HG02938 (cell line): Measurements from ENCODE around the gene USH1C.

Experiments
- ATAC-seq: cut with Tn5 transposase; IDR thresholded peaks from one replicate; pipeline ENCODE4 v1.9.1; 2021; ENCODE audit warnings: mild to moderate bottlenecking, moderate library complexity; ENCODE audit not compliant: unreplicated experiment

USH1C gene

DNA sequence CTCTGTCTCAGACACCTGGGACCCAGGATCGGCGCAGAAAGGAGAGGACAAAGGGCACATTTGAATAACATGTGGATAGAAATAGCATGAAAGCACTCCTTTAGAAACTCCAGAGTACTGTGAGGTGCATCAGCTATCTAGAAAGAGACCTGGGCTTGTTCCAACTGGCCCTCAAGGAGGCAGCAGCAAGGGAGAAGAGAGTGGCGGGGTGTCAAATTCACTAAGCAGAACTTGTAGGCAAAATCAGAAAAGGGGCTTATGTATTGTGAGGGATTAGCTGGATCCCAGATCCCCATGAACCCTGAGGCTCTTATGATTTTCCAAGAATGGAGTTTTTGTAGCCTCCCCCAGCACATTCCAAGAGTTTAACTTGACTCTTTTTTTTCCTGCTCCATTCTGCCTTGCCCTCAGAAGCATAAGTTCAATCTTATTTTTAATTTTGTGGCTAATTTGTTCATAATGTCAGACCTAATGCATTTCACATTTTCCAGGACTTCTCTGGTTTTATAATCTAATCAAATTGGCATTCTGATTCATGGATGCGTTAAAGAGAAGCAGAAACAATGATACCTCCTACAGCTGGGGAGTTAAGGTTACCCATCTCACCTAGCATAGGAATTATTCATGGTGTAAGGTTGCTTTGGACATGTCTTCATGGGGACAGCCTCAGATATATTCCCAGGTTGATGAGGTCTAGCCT lies 33.6 kb downstream of the USH1C start:
- no peak for ATAC-seq

DNA sequence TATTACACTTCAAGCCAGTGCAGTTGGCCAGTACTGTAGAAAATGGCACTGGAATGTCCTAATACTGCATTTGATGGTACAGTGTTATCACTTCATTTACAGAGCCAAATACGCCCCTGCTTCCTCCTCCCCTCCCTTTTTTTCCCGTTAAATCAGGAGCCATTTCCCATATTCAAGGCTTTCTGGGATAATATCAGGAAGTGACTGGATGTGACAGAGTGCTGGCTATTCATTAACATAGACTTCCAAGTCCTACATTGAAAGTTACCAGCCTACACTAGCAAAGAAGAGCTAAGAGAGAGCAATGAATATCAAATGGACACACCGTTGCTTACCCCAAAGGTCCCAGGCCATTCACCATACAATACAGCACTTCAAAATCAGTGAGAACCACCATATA lies 35.4 kb downstream of the USH1C start:
- no peak for ATAC-seq

DNA sequence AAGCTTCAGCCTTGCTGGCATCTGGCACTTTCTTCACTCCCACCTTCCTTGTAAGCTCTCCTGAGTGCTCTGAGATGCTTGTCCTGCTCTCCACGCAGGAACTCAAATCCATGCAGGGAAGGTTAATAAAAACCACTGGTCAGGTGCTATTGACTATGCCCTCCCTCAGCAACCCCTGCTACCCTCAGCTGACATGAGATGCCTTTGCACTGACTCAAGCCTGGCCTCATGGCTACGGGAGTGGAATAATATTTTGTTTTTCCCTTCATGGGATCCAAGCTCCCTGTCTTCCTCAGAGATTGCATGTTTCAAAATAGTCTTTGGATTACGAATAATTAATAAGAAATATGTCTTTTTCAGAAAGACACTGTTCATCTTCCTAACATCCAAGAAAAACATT lies 35.9 kb downstream of the USH1C start:
- no peak for ATAC-seq

DNA sequence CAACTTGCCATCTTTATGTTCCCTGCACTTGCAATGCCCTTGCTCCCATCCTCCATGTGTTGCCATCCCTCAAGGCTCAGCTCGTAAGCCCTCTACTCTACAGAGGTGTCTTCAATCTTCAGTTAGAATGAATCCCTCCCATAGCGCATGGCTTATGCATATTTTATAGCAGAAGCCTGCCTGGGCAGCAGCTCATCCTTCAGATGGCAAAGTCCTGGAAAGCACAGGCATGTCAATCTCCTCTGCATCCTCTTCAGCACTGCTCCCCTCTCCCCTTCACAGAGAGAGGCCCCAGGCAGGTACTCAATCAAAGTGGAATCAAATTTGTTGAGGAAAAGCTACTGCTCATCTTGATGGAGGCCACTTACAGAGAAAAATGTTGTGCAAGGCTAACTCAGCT lies 36.4 kb downstream of the USH1C start:
- no peak for ATAC-seq

DNA sequence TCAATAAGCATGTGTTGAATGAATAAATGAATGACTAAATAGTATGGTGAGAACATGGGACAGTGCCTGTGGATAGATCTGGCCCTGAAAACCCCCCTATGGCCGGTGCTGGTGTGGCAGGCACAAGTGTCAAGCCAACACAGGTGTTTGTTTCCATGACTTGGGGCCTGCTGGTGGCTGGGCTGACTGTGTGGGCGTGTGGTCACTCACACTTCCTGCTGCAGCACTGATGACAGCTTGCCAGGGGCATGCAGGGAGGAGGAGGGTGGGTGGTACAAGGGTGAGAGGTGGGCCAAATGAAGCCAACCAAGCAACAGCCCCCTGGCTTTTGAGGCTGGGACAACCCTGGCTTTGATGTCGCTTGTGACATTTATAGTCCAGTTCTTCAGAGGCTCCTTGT lies 37.3 kb downstream of the USH1C start:
- ATAC-seq: peak; percentile 52

DNA sequence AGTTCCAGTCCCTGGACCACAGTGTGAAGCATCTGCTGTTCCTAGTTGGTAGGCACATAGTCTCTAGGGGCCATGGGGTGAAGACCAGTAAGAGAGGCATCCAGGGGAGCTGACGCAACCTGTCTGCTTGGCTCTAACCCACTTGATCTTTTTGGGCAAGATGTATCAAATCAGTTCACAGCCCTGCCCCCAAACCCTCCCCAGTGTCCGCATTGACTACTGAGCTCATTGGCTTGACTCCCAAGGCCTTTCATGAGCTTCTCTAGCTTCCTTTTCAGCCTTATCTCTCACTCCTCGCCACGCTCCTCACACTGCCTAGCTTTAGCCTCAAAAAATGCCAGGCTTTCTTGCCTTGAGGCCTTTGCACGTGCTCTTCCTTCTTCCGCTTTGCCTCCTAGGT lies 37.9 kb downstream of the USH1C start:
- ATAC-seq: no peak

DNA sequence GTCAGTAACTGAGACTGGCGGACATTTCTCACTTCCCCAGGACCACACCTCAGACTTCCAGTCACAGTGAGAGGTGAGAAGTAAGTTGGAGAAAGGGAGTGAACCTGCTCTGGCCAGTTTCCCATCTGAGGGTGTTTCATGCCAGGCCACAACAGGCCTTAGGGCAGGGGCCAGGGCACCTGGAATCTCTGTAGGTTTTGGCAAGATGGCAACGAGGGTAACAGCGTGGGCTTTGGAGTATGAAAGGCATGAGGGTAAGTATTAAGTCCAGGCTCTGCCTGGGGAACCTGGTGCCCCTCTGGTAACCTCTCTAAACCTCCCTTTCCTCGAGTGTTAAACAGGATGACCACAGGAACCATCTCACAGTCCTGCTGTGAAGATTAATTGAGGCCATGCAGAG lies 39.1 kb downstream of the USH1C start:
- ATAC-seq: no peak

DNA sequence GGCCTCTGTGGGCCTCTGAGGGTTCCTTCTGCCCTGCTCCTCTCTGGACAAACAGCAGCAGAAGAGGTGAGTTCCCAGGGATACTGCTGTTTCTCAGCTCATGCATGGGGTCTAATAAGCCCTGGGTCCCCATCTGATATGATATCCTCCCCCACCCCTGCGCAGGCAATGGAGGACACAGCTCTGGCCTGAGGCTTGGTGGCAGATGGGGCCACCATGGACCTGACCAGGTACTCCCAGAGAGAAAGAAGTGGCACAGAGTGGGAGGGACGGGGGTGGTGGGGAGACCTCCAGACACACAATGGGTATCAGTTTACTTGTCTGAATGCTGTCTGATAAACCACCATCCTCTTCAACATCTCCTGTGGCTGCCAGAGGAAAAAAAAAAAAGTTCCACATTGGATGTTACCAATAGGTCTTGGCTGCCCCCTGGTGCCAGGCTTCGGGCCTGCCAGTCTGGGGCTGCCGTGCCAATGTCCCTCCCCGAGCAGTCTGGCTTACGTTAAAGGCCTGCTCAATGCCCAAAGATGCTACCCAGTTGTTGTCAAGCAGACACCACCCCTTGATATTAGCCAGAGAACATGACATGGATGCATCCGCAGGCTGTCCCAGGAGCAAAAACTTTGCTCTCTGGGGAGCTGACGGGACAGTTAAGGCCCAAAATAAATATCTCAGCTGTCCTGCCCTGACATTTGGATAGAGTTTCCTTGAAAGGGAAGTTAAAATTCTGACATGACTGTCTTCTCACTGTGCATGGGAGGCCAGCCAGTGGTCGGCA lies 39.7 kb downstream of the USH1C start:
- no peak for ATAC-seq

DNA sequence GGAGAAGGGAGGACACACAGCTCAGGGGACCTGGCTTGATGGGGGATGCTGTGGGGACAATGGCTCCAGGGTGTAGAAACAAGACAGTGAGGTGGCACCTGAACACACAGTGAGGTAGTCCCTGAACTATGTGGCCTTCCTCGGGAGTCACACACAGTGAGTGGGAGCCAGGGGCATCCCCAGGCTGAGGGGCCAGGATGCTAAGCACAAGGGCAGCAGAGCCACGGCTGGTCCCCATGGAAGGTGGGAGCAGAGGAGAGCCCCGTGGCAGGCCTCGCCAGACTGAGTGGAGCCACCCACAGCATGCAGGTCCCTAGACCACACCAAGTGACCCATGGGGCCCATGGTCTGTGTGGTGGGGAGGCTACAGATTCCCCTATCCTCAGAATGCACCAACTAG lies 41.6 kb downstream of the USH1C start:
- ATAC-seq: no peak

DNA sequence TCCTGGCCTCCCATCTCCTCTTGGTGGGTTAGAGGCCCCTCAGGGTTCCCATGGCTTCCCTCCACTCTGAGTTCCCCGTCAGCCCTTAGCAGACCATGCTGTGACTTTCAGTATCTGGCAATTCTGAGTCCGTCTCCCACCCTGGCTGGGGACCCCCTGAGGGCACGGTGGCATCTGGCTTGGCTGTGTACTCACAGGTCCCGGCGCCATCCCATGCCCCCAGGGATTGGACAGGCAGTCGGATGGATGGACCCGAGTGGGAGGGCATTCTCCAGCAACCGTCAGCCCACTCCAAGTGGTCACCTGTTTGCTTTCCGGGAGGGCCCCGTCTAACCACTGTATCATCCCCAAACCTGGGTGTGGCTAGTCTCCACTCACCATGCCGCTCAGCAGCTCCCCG lies 43.5 kb downstream of the USH1C start:
- no peak for ATAC-seq

DNA sequence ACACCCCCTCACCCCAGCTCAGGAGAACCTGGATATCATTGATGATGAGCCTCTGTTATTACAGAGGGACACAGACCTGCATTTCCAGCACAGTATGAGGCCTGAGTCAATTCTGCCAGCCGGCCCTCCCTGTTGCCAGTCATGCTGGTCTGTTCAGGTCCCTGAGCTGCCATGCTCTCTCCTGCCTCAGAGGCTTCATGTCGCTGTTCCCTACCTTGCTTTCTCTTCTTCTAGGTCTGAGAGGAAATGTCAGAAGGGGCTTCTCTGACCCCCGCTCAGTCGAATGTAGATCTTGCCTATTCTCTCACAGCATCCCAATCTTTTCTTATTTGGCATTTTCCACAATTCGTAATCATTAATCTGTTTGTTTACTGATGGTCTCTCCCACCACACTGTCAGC lies 45.7 kb downstream of the USH1C start:
- ATAC-seq: no peak

DNA sequence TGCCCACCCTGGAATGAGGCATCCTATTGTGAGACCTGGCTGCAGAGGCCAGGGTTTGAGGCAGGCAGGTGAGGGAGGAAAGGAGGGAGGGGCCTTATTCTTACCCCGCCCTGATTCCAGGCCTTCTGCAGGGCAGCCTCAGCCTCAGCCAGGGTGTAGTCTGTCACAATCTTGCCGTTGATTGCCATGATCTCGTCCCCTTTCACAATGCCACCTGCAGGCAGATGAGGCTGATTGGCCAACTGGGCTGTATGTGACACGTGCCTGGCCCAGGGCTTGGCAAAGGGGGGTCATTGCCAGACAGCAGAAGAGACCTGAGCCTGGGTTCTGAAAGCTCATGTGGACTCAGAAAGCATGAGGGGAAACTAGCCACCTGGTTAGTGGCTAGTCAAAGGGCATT lies 46.2 kb downstream of the USH1C start:
- no peak for ATAC-seq

DNA sequence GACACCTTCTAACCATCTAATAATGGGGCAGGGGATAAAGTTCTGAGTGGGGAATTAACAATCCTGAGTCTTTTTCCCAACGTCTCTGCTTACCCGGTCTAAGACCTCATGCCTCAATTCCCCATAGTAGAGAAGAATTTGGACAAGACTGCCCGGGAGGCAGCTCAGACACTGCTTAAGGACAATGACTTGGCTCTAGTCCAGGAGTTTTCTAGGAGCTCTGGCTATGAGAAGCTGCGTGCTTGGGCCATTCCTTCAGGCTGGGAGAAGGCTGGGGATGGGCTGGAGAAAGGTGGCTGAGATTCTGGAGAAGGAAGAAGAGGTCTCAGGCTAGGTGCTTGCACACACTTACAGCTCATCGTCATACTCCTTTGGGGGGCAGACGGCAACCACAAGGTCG lies 47.8 kb downstream of the USH1C start:
- ATAC-seq: no peak

DNA sequence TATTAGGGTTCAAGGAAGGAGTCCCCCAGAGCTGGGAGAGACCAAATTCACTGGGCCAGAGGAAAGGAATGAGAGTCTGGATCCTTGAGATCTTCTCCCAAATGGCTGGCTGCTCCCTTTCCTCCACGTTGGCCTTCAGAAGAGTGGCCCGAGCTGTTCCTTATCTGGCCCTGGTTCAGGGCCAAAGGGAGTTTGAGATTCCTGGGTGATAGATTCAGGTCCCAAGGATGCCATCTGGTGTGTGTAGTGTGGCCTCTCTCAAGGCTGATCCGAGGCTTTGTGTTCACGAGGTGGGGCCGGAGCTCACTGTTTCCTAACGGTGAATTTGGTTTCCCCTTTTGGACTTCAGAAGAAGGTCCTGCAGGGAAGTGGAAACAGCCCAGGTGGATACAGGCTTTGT lies 50.2 kb downstream of the USH1C start:
- ATAC-seq: no peak

DNA sequence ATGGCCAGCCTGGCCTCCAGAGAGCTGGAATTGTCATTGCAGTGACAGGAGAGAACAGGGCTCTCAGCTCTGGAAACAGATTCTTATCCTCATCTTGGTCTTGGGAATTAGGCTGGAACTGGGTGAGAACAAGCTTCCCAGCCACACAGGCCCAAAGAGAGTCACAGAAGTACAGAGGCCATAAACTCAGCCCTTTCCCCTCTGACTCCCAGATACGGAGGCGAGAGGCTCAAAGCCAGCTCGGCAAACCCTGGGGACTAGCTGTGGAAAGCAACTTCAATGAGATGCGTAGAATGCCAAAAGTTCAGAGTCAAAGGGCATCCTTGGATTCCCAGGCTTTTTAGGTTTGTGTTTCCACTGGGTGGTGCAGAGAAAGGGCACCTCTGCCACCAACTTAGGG lies 53.3 kb downstream of the USH1C start:
- ATAC-seq: no peak

DNA sequence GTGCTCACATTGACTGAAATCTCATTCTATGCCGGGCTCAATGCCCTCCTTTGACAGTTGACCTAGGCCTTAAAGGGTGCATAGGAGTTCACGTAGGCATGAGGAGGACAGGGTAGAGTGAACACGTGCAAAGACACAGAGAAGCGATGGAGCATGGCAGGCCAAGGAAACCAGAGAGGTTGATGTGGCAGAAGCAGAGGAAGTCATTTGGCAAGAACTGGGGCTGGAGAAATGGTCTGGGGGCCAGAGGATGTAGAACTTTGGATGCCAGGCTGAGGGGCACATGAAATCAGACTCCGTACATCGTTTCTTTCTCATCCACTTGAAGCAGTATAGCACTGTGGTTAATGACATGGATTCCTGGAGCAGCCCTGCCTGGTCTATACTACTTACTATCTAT lies 54.0 kb downstream of the USH1C start:
- no peak for ATAC-seq

DNA sequence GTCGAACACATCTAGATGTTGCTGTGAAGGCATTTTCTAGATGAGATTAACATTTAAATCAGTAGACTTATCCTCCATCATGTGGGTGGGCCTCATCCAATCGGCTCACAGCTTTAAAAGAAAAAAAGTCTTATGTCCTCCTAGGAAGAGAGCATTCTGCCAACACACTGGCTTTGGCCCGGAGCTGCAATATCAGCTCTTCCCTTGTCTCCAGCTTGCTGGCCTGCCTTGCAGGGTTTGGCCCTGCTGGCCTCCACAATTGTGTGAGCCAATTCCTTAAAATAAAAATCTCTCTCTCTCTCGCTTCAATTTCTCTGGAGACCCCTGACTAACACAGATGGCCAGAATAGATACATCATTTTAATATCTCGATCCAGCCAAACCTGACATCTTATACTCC lies 54.5 kb downstream of the USH1C start:
- no peak for ATAC-seq

DNA sequence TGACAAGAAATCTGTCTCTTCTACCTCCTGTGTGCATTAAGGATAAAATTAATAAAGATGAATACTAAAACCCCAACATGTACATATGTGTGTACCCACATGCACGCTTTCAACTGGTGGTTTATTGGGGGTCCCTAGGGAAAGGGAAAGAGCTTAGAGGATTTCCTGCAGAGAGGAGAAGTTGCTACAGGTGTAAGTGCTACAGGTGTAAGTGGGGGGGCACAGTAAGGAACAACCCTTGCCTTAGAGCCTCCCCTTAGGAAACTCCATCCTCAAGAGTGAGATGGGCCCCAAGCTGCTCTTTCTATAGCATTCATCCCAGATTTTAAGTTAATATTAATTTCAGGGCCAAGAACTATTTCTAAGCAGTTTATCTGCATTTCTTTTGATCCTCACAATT lies 55.7 kb downstream of the USH1C start:
- no peak for ATAC-seq

DNA sequence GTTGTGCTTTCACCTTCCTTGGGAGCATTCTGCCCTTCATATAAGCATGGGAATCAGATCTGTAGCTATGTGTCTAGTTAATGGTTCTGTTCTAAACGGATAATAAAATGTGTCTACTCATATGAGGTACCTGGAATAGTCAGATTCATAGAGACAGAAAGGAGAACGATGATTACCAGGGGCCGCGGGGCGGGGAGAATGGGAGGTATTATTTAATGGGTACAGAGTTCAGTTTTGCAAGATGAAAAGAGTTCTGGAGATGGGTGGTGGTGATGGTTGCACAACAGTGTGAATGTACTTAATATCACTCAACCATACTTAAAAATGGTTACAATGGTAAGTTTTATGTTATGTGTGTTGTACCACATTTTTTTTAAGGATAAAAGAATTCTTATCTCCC lies 57.6 kb downstream of the USH1C start:
- ATAC-seq: no peak

DNA sequence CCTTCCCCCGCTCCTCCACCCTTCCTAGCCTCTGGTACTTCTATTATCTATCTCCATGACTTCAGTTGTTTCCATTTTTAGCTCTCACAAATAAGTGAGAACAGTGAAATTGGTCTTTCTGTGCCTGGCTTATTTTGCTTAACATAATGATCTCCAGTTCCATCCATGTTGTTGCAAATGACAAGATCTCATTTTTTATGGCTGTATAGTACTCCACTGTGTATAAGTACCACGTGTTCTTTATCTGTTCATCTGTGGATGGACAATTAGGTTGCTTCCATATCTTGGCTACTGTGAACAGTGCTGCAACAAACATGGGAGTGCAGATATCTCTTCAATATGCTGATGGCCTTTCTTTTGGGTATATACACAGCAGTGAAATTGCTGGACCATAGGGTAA lies 60.7 kb downstream of the USH1C start:
- no peak for ATAC-seq

DNA sequence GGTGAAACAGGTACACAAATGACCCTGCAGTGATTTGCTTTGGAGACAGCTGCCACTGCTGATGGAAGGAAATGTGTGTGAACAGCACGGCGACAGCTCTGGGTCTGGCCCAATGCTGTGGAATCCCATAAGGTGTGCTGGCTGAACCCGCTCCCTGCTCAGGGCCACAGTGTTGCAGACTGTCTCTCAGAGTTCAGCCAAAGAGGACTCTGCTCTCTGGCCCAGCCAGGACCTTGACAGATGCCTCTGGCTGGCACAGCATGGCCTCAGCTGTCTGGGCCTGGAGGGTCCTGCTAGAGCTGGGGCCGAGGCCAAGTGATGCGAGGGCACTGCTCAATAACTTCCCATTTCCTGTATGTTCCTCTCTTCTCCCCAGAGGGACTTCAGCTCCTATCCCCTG lies 62.3 kb downstream of the USH1C start:
- ATAC-seq: no peak

DNA sequence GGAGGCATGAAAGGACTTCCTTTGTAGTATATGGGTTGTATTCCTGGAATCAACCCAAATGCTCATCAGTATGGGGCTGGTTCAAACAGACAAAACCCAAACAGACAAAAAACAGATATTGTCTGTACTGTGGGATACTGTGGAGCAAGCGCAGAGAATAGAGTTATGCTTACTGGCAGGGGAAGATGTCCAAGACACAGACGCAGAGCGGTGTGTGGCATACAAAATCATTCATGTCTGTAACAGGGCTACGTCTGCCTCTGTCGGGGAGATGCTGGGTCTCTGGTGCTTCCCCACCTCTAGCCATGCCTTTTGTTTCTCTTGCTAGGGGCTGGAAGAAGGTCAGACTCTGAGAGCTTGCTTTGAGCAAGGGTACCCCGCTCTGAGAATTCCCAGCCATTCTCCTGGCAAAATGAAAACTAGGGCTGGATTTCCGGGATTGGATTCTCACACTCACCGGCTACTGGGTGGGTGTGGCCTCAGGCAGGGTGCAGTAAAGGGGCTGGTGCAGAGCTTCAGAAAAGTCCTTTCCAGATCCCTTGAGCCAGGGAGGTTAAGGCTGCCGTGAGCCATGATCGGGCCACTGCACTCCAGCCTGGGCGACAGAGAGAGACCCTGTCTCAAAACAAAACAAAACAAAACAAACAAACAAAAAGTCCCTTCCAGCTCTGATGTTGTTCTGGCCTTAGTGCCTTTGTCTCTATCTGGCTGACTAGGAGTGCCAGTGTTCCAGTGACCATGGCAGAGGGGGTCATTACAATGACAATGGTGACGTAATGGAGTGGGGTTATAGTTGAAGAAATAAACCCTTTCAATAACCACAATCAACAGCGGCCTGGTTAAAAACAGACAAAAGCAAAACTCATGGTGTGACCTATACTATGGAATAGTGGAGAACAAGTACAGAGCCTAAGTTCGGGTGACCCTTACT lies 64.7 kb downstream of the USH1C start:
- no peak for ATAC-seq
